RPMI7951 (cell line): Measurements from ENCODE around the gene TWF1. TPM values are rescaled to one million over a fixed set of nuclear protein-coding genes. Genes with fewer than 3 reads are reported as not detected.
"Not testable (repeated sequence)": the region's sequence is repeated elsewhere in the genome, so short reads cannot be mapped to it uniquely, and the experiment has no call there.

Experiments used
- DNase-seq: peaks from one replicate; pipeline ENCODE4 v3.0.0-alpha.2; 2012; ENCODE audit warnings: low read depth
- total RNA-seq: library from RNA; depleted of rRNA; stranded (reverse); fragments of >200 nt; shearing (Covaris generic); gene quantifications from 2 replicates; pipeline ENCODE4 v1.2.3, GENCODE V29; 2014

TWF1 gene
- total RNA-seq, 1 experiment from 2014 or later = 222 TPM

GRCh38 chr12:43805149-43805859 is 813 bp downstream of the TWF1 start:
- peak; percentile 4 for DNase-seq

- DNase-seq = no peak
Measured at GRCh38 chr12:43797561-43798217, 8.4 kb downstream of the TWF1 start.

- DNase-seq = no peak
Measured at GRCh38 chr12:43795716-43796280, 10.3 kb downstream of the TWF1 start.

GRCh38 chr12:43789941-43790340 is 16.2 kb downstream of the TWF1 start:
- peak; percentile 8 for DNase-seq

- DNase-seq = no peak
Measured at GRCh38 chr12:43786899-43787693, 19.0 kb downstream of the TWF1 start.

GRCh38 chr12:43776498-43776897 is 29.6 kb downstream of the TWF1 start:
- peak; percentile 35 for DNase-seq

- peak; percentile 3 for DNase-seq
Measured at GRCh38 chr12:43766291-43766690, 39.8 kb downstream of the TWF1 start.

GRCh38 chr12:43764528-43764927 is 41.6 kb downstream of the TWF1 start:
- DNase-seq = no peak

GRCh38 chr12:43763769-43764168 is 42.3 kb downstream of the TWF1 start:
- DNase-seq = no peak

- DNase-seq = no peak
Measured at GRCh38 chr12:43762596-43762995, 43.5 kb downstream of the TWF1 start.

GRCh38 chr12:43761500-43761899 is 44.6 kb downstream of the TWF1 start:
- DNase-seq = no peak

- no peak for DNase-seq
Measured at GRCh38 chr12:43760396-43760795, 45.7 kb downstream of the TWF1 start.

- peak; percentile 94 for DNase-seq
Measured at GRCh38 chr12:43758728-43759563, 47.2 kb downstream of the TWF1 start, which contains the start of the genes IRAK4 and PUS7L. TSS of gene IRAK4 (plus strand) at chr12:43758951. CDS start at chr12:43768112, 9,161 bp downstream. TSS of gene PUS7L (minus strand) at chr12:43758790. CDS start at chr12:43755245, 3,545 bp downstream.

- peak; percentile 17 for DNase-seq
Measured at GRCh38 chr12:43758247-43758727, 47.8 kb downstream of the TWF1 start.

GRCh38 chr12:43754015-43754414 is 52.1 kb downstream of the TWF1 start:
- no peak for DNase-seq

- not testable (repeated sequence) for DNase-seq
Measured at GRCh38 chr12:43751360-43751759, 54.8 kb downstream of the TWF1 start.

GRCh38 chr12:43750814-43751213 is 55.3 kb downstream of the TWF1 start:
- no peak for DNase-seq

- DNase-seq = no peak
Measured at GRCh38 chr12:43749016-43749415, 57.1 kb downstream of the TWF1 start.

GRCh38 chr12:43744826-43745225 is 61.3 kb downstream of the TWF1 start:
- no peak for DNase-seq
